NCI-H2029 (cell line): ENCODE data around the gene HPCA.

Experiments used
- DNase-seq: peaks from one replicate; lab custom pipeline; 2025; lab: John Stamatoyannopoulos, UW

The HPCA gene

GRCh38 chr1:32886004-32886827, at the start of gene HPCA:
Gene HPCA, plus strand, starts transcription at chr1:32886491. Its CDS starts 2,408 bp downstream, at chr1:32888899.
- DNase-seq = no peak

GRCh38 chr1:32848354-32849063, 37.8 kb upstream of the HPCA start:
- DNase-seq = no peak

GRCh38 chr1:32855861-32856617, 30.3 kb upstream of the HPCA start:
- no peak for DNase-seq

- no peak for DNase-seq
Measured at GRCh38 chr1:32858136-32858535, 28.2 kb upstream of the HPCA start.

GRCh38 chr1:32858791-32859190, 27.5 kb upstream of the HPCA start:
- no peak for DNase-seq

DNA sequence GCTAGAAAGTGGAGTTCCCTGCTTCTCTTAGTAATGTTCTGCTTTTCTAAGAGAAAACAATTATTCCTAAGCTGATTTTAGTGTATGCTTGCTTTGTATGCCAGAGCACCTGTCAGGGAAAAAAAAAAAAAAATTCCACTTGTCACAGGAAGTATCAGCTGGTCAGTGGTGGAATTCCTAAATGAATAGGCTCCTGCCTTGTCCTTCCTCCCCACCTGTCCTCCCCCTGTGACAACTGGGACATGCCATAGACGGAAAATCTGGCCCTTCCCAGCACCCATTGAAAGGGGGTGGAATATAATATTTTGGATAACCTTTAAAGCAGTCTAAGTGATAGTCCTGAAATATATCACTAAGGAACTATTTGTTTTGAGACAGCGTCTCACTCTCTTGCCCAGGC, 26.4 kb upstream of the HPCA start:
- no peak for DNase-seq

DNA sequence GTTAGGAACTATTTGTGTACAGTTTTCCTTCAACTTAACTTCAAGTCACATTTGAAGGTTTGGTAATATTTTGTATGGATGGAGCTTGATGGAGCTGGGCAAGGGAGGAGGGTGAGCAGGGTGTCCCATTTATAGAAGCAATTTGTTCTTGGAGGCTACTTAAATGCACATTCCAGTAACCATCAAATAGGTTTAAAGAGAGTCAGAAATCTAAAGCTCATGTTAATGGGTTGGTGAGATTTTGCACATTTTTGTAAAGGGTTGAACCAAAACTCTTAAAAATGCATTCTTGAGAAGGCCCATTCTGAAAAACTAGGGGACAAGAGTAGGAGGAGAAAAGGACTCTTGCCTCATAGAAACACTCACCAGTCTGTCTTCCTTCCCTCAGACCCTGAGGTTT, 25.7 kb upstream of the HPCA start:
- no peak for DNase-seq

DNA sequence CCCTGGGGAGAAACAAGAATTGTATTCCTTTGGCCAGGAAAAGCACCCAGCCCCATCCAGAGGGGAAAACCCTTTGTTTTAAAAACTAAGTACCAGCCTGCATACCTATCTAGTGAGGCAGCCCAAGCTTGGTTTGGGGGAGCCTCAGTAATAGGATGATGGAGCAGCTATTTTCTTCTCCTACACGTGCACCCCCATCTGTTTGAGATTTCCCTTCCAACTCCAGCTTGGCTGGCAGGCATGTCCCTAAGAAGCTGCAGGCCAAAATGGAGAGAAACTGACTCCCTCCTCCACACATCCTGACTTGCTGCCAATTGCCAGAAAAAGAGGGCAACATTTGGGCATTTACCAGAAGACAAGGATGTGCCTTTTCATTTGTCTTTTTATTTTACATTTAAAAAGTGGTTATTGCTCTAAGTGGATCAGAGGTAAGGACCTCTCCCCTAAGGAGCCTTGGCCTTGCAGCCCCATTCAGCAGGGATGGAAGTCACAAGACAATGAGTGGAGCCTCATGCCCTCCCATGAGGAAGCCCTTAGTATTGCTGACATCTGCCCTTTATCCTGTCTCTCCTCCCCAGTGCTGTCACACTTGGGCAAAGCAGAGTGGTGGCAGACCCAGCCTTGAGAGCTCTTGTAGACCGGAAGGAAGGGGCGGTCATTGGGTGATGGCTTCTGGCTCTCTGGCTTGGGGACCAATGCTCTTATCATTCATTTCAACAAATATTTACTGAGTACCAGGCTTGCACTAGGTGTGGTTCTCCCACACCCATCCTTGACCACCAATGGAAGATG, 24.2 kb upstream of the HPCA start:
- no peak for DNase-seq

DNA sequence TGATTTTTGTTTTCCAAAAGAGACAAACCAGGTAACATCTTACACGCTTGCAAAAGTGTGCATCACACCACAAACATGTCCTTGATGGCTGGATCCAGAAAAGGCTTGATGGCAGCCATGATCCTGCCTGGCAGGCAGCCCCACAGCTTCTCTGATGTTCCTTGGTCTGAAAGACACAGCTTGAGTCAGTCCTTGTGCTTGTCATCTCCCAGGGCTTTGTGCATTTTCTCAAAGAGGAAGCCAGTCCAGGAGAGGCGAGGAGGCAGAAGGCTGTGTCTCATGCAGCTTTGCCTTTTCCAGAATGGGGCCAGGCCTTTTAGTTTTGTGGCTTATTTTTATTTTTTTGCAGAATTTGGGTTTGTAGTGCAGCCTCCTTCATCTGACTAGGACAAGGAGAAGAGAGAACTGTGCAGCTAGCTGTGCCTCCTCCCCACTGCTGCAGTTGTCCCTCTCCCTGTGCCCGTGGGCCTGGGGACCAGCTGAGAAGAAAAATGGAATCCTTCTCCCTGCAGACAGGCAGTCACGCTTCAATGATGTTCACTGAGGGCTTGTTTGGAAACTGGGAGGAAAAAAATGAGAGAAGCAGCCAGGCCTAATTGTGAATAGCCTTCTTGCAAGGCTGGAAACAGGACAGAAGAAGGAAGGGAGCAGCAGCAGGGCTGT, 22.9 kb upstream of the HPCA start:
- no peak for DNase-seq

DNA sequence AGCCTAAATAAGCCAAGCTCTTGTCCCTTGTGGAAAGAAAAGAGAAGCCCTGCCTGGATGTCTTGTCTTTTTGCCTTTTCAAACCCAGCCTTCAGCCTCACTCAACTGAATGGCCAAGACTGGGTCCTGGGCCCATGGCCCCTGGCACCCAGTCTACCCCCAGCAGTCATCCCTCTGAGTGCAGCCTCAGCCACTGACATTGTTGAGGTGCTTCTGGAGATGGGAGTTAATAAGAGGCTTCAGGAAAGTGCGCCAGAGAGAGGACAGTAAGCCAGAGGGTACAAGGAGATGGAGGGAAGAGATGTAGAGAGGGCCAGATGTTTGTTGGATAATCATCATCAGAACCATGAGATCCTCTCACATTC, 22.4 kb upstream of the HPCA start:
- no peak for DNase-seq

- no peak for DNase-seq
Measured at GRCh38 chr1:32864375-32865019, 21.8 kb upstream of the HPCA start.

DNA sequence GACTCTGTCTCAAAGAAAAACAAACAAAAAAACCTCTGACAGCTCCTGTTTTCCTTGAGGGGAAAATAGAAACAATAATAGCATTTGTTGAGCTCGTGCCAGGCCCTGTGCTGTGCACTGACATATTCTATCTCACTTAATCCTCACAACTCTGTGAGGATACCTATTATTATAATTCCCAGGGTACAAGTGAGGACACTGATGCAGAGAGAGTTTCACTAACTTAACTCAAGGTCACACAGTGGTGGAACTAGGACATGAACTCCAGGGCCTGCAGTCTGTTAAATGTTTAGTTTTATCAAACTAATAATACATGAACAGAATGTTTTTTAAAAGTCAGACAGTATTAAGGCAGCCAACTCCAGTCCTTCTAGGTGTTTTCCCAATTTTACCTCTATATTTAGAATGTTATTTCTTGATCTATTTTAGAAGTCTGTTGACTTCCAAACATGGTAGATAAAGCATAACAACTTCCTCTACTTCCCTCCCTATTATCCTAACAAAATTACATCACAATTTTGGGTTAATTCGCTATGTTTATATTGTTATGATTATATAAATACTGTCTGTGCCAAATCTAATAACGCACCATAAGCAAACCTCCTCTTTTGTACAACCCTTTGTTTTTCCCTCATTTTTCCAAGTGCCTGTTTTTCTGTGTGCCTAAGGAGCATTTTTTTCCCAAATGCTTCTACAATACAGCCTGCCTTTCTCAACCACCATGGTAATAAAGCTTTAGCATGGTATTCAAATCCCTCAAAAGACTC, 20.5 kb upstream of the HPCA start:
- DNase-seq = no peak

DNA sequence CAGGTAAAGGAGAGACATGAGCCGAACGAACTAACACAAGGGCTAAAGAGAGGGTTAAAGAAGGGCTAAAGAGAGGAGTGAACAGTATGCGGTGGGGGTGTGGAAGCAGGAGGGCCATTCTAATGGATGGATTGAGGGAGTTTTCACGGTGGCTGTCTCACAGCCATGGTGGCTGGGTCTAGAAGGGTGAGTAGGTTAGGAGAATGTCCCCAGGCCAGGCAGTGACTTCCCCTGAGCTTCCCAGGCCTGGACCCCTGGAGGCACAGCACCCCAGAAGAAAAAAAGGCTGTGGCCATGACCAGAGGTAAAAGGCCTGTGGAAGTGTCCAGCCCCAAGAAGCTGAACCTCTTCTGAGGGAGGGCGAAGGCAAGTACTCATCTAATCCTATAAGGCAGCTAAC, 19.1 kb upstream of the HPCA start:
- DNase-seq = no peak

DNA sequence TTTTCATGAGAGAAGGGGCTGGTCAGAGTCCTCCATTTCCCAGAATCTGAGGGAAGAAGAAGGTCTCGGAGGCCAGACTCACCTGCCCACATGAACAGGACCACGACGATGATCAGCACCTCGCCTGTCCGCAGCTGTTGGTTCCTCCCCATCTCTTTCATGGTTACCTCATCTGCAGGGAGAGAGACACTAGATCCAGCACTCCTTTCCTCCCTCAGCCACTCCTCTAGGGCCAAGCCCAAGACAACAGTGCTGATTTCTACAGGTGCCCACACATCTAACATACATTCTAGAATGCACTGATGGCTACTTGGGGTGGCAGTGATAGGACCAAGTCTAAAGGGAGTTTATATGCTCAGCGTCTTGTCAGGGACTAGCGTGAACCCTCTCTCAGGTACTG, 18.6 kb upstream of the HPCA start:
- no peak for DNase-seq

DNA sequence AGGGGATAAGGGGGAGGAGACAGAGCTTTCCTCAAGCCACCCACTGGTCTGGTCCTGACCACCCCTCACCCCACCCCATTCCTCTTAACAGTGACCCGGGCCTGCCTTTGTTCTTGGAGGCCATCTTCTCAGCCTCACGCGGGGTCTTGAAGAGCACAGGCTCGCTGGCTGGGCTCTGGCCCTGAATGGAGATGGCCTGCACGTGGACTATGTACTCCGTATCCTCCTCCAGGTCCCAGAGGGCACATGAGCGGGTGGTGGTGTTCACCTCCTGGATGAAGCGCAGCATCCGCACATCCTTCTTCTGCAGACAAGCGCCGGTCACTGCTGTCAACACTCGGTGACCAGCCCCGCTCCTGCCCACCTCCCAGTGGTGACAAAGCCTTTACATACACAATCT, 18.2 kb upstream of the HPCA start:
- DNase-seq = no peak

DNA sequence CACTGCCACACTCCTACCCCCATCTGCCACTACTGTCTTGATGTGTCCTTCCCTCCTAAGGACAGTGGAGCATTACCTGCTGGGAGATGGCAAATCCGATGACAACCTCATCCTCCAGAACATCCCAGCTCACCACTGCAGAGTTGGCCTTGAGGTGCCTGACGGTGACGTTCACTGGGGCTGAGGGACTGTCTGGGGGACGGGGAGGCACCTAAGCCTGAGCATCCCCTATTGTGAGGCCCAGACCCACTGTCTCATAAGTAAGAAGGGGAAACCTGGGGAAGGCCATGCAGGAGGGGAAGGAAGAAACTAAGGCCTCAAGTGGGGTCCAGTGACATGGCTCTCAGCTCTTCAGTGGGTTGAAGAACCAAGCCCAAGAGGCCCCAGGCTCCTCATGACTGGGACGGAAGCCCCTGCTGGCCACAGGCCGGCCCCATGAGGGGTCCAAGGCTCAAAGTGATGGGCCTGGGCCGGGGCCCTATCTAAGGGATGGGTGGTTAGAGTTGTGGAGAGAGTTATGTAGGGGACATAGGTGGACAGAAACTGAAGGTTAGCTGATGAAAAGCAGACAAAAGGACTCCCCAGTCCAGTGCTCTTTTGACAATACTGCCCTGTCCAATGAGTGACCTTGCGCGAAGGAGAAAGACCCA, 17.4 kb upstream of the HPCA start:
- no peak for DNase-seq

DNA sequence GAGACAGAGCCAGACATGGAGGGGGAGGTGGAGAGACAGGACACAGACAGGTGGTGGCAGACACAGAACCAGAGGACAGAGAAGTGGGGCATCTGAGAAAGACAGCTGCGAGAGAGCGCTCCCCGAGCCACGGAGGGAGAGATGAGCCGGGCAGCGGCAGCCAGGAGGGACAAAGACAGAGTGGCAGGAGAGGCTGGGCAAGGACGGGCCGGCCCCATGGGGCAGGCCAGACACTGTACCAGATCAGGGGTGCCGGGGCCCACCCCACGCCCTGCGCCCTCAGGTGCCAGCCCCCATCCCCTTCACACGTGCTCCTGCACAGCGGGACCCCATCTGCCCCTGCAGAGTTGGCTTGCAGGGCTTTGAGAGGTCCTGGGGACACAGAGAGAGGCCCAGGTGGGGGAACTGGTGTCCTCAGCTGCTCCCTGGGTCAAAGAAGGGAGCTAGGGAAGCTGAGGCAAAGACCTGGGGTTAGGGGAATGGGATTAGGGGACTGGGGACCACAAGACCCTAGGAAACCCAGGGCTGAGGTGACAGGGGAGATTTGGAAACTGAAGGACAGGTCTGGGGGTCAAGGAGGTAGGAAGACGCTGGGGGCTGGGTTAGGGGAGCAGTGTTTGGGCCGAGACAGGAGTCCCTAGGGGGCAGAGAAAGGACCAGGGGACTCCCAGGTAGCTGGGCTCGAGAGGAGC, 16.2 kb upstream of the HPCA start:
- no peak for DNase-seq

DNA sequence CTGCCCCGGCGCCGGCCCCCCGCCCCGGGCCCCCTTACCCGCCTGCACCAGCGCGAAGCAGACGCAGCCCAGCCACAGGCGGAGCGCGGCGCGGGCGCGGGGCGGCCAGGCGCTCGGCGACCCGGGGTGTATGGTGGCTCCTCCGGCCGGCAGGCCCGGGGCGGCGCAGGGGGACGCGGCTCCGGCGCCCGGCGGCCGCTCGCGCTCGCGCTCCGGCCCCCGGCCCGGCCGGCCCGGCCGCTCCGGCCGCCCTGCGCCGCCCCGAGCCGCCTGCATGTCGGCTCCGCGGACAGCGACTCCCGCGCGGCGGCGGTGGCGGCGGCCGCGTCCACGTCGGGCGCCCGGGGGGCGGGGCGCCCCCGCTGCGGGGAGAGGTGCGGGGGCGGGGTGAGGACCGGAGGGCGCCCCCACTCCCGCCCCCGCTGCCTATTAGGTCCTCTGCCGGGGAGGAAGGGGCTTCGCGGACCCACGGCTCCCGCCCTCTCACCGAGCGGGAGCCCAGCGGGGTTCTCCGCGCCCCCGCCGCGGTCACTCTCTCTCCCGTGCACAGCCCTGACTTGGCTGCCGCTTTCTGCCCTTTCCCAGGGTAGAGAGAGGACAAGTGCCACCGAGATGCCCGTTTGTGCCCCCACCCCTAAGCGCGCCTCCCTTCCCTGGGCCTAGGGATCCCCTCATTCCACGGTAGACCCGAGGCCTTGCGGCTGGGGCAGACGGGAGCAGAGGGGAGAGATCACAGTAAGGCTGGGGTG, 15.5 kb upstream of the HPCA start, which contains the start of gene FNDC5:
TSS of gene FNDC5 (minus strand) at position 298 of the 749 bp plus-strand sequence.
- no peak for DNase-seq
